SK-N-SH treated with all-trans-retinoic acid at 6 μM for 48 hours (cell line): ENCODE measurements around the gene RGS8.

Experiments
- ATAC-seq: fragments of 200-7000 bp; cut with Tn5 transposase; 3 replicates; pipeline ENCODE4 v1.9.1; 2020; ENCODE audit warnings: mild to moderate bottlenecking, moderate library complexity
- ARNTL ChIP-seq: fragments of 450-650 bp; formaldehyde crosslinking; IDR thresholded peaks from 2 replicates; pipeline ENCODE4 v1.5.0; 2020; ENCODE audit warnings: low read depth, mild to moderate bottlenecking, moderate library complexity, borderline replicate concordance
- BACH2 ChIP-seq: fragments of 250-450 bp; sonication (Bioruptor Pico); IDR thresholded peaks from 2 replicates; pipeline ENCODE4 v1.9.0; 2021; ENCODE audit warnings: mild to moderate bottlenecking, borderline replicate concordance
- CREB5 ChIP-seq: fragments of 250-450 bp; sonication (Bioruptor Pico); IDR thresholded peaks from 2 replicates; pipeline ENCODE4 v1.5.1; 2020; ENCODE audit warnings: low read depth, mild to moderate bottlenecking, moderate library complexity
- ESRRG ChIP-seq: fragments of 250-450 bp; sonication (Bioruptor Pico); IDR thresholded peaks from 2 replicates; pipeline ENCODE4 v1.6.1; 2021; ENCODE audit warnings: mild to moderate bottlenecking
- GLIS3 ChIP-seq: fragments of 250-450 bp; sonication (Bioruptor Pico); IDR thresholded peaks from 2 replicates; pipeline ENCODE4 v1.5.0; 2020; ENCODE audit warnings: mild to moderate bottlenecking, moderate library complexity
- OSR1 ChIP-seq: fragments of 250-450 bp; sonication (Bioruptor Pico); IDR thresholded peaks from 2 replicates; pipeline ENCODE4 v1.8.0; 2022; ENCODE audit warnings: moderate library complexity, mild to moderate bottlenecking, inconsistent platforms
- PPARA ChIP-seq: fragments of 250-450 bp; sonication (Bioruptor Pico); IDR thresholded peaks from 2 replicates; pipeline ENCODE4 v1.5.0; 2020; ENCODE audit warnings: mild to moderate bottlenecking, borderline replicate concordance
- RARB ChIP-seq: fragments of 250-450 bp; sonication (Bioruptor Pico); IDR thresholded peaks from 2 replicates; pipeline ENCODE4 v1.8.0; 2021; ENCODE audit warnings: mild to moderate bottlenecking, moderate library complexity
- SNAI2 ChIP-seq: fragments of 250-450 bp; sonication (Bioruptor Pico); IDR thresholded peaks from 2 replicates; pipeline ENCODE4 v1.5.0; 2020; ENCODE audit warnings: mild to moderate bottlenecking, moderate library complexity
- TCF4 ChIP-seq: fragments of 250-450 bp; sonication (Bioruptor Pico); IDR thresholded peaks from 2 replicates; pipeline ENCODE4 v1.8.0; 2021; ENCODE audit warnings: mild to moderate bottlenecking, moderate library complexity, borderline replicate concordance
- ZC3H10 ChIP-seq: fragments of 250-450 bp; sonication (Bioruptor Pico); IDR thresholded peaks from 2 replicates; pipeline ENCODE4 v1.5.1; 2021; ENCODE audit warnings: mild to moderate bottlenecking, moderate library complexity
- ZFP3 ChIP-seq: fragments of 250-450 bp; sonication (Bioruptor Pico); IDR thresholded peaks from 2 replicates; pipeline ENCODE4 v1.5.0; 2020; ENCODE audit warnings: mild to moderate bottlenecking, moderate library complexity
- ZNF565 ChIP-seq: fragments of 450-650 bp; formaldehyde crosslinking; conservative IDR thresholded peaks from 2 replicates; pipeline ENCODE4 v1.5.0; 2020; ENCODE audit warnings: low read depth, mild to moderate bottlenecking, moderate library complexity
- ZNF70 ChIP-seq: fragments of 450-650 bp; formaldehyde crosslinking; IDR thresholded peaks from 2 replicates; pipeline ENCODE4 v1.5.0; 2020; ENCODE audit warnings: mild to moderate bottlenecking, moderate library complexity
- ZNF8 ChIP-seq: fragments of 450-650 bp; formaldehyde crosslinking; IDR thresholded peaks from 2 replicates; pipeline ENCODE4 v1.5.0; 2020; ENCODE audit warnings: mild to moderate bottlenecking, moderate library complexity
- TF ChIP-seq, protein P1 (sequence below): fragments of 250-450 bp; sonication (Bioruptor Pico); IDR thresholded peaks from 2 replicates; pipeline ENCODE4 v1.8.0; 2020; ENCODE audit warnings: mild to moderate bottlenecking, moderate library complexity, borderline replicate concordance
- TF ChIP-seq, protein P2 (sequence below): fragments of 250-450 bp; sonication (Bioruptor Pico); IDR thresholded peaks from 2 replicates; pipeline ENCODE4 v1.8.0; 2021; ENCODE audit warnings: low read depth, mild to moderate bottlenecking, moderate library complexity, borderline replicate concordance
- TF ChIP-seq, protein P3 (sequence below): fragments of 250-450 bp; sonication (Bioruptor Pico); IDR thresholded peaks from 2 replicates; pipeline ENCODE4 v1.5.0; 2020; ENCODE audit warnings: mild to moderate bottlenecking, moderate library complexity
- TF ChIP-seq, protein P4 (sequence below): fragments of 250-450 bp; sonication (Bioruptor Pico); IDR thresholded peaks from 2 replicates; pipeline ENCODE4 v1.5.1; 2021; ENCODE audit warnings: mild to moderate bottlenecking, moderate library complexity

The RGS8 gene

DNA sequence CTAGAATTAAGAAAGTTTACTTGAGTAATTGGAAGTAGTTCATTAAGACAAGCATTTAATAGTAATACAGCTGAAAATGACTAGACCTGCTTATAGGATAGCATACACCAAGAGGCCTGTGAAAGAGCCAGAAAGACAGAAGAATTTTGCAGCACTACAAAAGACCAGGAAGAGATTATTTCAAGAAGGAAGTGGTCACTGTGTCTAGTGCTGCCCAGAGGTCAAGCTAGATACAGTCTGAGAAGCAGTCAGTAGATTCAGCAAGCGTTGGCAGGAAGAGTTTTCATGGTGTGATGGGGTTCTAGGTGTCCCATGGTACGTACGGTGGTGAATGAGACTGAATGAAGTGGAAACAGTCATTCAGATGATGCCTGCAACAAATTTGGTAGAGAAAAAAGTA lies 31.5 kb downstream of the RGS8 start (continued):
- TF ChIP-seq ZNF565, result no peak
- no peak for TF ChIP-seq TCF4 (CRISPR knock-in tag)

DNA sequence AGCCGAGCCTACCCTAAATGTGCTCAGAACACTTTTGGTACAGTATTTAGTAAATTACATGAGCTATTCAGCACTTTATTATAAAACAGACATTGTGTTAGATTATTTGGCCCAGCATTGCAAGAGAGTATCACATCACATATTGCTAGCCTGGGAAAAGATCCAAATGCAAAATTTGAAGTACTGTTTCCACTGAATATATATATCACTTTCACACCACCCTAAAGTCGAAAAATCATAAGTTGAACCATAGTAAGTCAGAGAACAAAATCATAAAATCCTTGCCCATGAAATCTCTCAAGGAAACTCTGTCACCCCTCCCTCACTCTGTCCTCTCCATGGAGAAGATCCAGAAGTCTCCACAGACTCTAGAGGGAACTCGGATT lies 33.1 kb downstream of the RGS8 start:
- no peak for TF ChIP-seq ZNF70
- TF ChIP-seq, protein P1, sequence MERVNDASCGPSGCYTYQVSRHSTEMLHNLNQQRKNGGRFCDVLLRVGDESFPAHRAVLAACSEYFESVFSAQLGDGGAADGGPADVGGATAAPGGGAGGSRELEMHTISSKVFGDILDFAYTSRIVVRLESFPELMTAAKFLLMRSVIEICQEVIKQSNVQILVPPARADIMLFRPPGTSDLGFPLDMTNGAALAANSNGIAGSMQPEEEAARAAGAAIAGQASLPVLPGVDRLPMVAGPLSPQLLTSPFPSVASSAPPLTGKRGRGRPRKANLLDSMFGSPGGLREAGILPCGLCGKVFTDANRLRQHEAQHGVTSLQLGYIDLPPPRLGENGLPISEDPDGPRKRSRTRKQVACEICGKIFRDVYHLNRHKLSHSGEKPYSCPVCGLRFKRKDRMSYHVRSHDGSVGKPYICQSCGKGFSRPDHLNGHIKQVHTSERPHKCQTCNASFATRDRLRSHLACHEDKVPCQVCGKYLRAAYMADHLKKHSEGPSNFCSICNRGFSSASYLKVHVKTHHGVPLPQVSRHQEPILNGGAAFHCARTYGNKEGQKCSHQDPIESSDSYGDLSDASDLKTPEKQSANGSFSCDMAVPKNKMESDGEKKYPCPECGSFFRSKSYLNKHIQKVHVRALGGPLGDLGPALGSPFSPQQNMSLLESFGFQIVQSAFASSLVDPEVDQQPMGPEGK (CRISPR knock-in tag), result no peak
- no peak for TF ChIP-seq PPARA
- ATAC-seq, result no peak

GRCh38 chr1:182650678-182651338 lies 33.6 kb downstream of the RGS8 start:
- ATAC-seq, result no peak
- no peak for TF ChIP-seq ZFP3 (CRISPR knock-in tag)
- TF ChIP-seq ZC3H10 (CRISPR knock-in tag), result no peak
- no peak for TF ChIP-seq PPARA
- TF ChIP-seq, protein P1 (CRISPR knock-in tag), result no peak
- TF ChIP-seq SNAI2, result no peak
- no peak for TF ChIP-seq ARNTL (CRISPR knock-in tag)
- no peak for TF ChIP-seq CREB5 (CRISPR knock-in tag)
- no peak for TF ChIP-seq BACH2 (CRISPR knock-in tag)
- TF ChIP-seq TCF4 (CRISPR knock-in tag), result no peak
- TF ChIP-seq, protein P2, sequence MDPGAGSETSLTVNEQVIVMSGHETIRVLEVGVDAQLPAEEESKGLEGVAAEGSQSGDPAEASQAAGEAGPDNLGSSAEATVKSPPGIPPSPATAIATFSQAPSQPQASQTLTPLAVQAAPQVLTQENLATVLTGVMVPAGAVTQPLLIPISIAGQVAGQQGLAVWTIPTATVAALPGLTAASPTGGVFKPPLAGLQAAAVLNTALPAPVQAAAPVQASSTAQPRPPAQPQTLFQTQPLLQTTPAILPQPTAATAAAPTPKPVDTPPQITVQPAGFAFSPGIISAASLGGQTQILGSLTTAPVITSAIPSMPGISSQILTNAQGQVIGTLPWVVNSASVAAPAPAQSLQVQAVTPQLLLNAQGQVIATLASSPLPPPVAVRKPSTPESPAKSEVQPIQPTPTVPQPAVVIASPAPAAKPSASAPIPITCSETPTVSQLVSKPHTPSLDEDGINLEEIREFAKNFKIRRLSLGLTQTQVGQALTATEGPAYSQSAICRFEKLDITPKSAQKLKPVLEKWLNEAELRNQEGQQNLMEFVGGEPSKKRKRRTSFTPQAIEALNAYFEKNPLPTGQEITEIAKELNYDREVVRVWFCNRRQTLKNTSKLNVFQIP (CRISPR knock-in tag), result no peak
- TF ChIP-seq, all 23 proteins: peak for 0

DNA sequence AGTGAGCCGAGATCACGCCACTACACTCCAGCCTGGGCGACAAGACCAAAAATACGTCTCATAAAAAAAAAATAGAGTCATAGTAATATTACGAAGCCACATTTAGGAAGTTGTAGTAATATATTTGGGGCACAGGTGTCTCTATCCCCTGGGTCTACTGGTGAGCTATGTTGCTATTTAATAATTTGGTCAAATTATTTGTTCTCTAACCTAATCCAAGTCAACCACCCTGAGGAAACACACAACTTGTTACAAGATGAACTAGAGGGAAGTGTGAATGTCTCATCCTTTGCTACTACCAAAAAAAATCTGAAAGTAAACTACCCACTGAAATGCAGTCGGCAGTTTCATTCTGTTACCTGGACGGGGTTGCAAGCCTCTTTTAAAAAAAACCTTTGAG lies 35.3 kb downstream of the RGS8 start:
- TF ChIP-seq GLIS3 (CRISPR knock-in tag) (no peak), BACH2 (CRISPR knock-in tag) (no peak), RARB (no peak), CREB5 (CRISPR knock-in tag) (no peak), ZNF8 (CRISPR knock-in tag) (no peak), OSR1 (CRISPR knock-in tag) (no peak), ESRRG (no peak), ARNTL (CRISPR knock-in tag) (no peak), PPARA (no peak), ZC3H10 (CRISPR knock-in tag) (no peak), ZFP3 (CRISPR knock-in tag) (no peak)
- TF ChIP-seq, protein P3, sequence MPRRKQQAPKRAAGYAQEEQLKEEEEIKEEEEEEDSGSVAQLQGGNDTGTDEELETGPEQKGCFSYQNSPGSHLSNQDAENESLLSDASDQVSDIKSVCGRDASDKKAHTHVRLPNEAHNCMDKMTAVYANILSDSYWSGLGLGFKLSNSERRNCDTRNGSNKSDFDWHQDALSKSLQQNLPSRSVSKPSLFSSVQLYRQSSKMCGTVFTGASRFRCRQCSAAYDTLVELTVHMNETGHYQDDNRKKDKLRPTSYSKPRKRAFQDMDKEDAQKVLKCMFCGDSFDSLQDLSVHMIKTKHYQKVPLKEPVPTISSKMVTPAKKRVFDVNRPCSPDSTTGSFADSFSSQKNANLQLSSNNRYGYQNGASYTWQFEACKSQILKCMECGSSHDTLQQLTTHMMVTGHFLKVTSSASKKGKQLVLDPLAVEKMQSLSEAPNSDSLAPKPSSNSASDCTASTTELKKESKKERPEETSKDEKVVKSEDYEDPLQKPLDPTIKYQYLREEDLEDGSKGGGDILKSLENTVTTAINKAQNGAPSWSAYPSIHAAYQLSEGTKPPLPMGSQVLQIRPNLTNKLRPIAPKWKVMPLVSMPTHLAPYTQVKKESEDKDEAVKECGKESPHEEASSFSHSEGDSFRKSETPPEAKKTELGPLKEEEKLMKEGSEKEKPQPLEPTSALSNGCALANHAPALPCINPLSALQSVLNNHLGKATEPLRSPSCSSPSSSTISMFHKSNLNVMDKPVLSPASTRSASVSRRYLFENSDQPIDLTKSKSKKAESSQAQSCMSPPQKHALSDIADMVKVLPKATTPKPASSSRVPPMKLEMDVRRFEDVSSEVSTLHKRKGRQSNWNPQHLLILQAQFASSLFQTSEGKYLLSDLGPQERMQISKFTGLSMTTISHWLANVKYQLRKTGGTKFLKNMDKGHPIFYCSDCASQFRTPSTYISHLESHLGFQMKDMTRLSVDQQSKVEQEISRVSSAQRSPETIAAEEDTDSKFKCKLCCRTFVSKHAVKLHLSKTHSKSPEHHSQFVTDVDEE (CRISPR knock-in tag), result no peak
- TF ChIP-seq, protein P1 (CRISPR knock-in tag), result no peak
- TF ChIP-seq, protein P4, sequence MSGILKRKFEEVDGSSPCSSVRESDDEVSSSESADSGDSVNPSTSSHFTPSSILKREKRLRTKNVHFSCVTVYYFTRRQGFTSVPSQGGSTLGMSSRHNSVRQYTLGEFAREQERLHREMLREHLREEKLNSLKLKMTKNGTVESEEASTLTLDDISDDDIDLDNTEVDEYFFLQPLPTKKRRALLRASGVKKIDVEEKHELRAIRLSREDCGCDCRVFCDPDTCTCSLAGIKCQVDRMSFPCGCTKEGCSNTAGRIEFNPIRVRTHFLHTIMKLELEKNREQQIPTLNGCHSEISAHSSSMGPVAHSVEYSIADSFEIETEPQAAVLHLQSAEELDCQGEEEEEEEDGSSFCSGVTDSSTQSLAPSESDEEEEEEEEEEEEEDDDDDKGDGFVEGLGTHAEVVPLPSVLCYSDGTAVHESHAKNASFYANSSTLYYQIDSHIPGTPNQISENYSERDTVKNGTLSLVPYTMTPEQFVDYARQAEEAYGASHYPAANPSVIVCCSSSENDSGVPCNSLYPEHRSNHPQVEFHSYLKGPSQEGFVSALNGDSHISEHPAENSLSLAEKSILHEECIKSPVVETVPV (CRISPR knock-in tag), result no peak
- TF ChIP-seq, all 23 proteins: peak for 0
- ATAC-seq, result no peak
